HuH-7.5 (cell line): ENCODE measurements around the gene DAZAP1.

Experiments used
- DNase-seq: peaks from one replicate; pipeline ENCODE4 v3.0.0; 2011; ENCODE audit warnings: low spot score

Gene DAZAP1

DNA sequence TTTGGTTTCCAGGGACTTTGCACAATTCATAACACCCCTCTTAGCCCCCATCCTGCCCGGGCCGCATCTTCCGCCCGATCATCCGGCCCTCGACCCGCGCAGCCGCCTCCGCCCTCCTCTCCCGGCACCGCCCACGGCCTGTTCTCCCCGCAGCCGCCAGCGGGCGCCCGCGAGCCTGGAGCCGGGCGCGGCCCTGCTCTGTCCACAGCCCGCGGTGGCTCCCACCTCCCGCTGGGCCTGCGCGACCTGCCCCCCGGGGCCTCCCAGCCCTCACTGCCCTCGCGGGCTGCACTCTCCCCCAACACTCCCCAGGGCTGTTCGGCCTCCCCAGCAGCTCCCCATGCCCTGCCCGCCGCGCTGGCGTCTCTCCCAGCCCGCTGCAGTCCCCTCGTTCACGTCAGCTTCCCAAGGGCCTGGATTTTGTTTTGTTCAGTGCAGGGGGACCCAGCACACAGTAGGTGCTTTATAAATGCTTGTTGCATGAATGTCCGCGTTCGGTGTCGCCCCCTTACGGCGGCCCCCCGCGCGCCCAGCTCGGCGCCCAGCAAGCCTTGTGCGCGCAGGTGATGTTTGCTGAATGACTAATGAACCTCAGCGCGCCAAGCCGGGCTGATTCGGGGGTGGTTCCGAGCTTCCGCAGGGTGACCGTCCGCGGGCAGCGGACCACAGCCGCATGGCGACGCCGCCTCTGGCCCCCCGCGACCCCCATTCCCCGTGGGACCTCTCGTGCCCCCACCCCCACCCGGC, 38.0 kb downstream of the DAZAP1 start:
- DNase-seq, result peak; percentile 99

DNA sequence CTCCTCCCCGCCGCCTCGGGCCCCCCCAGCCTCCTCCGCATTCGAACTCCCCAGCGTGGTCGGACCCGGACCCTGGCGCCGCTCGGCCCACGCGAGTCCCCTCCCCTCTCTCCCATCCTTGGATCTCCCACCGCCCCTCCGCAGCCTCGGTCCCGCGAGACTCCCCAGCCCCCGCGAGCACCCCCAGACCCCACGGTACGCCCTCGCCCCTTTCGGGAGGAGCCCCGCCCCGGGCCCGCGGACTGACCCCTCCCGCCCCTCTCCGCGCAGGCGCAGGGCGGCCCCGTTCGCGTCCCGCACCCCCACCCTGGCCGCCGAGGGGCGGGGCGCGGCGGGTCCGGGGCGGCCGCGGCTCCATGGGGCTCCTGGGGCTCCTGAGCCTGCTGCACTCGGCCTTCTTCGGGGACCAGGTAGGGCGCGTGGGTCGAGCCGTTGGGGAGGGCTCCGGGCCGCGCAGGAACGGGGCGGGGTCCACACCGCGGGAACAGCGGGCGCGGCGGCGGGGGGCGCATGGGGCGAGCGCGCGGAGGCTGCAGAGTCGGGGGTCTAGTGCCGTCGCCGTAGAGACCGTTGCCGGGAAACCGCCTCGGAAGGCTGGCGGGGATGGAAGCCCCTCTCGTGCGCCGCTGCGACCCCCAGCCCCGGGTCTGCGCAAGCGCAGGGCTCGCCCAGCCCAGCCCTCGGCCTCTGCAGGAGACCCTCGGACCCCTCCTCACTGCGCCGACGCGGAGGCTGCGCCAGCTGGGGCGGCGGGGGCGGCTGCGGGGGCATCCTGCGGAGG, 38.7 kb downstream of the DAZAP1 start:
- peak; percentile 97 for DNase-seq

DNA sequence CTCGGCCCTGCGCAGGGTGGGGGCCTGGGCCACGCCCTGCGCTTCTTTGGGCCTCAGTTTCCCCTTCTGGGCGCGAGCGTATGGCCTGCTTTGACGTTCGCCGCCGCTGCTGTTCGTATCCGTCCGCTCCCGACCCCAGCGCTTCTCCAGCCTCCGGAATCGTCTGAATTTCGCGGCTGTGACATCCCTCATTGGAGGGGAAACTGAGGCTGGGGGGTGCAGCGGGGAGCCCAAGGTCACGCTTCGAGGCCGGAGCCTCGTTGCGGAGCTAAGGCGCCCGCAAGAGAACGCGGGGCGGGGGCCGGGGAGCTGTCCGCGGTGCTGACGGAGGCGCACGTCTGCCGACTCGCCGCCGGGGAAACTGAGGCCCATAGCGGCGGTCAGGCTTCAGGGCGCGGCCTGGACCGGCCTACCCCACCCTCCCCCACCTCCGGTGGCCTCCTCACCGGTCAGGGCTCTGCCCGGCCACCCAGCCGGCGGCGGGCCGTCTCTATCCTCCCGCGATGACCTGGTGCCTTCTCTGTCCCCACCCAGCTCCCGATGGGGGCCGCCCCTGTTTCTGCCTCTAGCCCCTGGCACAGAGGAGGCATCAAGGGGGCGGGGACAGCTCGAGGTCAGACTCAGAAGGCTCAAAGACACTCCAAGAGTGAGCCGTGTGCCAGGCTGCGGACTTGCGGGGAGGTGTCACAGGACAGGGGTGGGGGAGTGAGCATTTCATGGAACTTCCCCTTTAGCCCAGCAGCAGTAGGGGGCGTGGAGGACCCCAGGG, 39.5 kb downstream of the DAZAP1 start:
- DNase-seq, result no peak

DNA sequence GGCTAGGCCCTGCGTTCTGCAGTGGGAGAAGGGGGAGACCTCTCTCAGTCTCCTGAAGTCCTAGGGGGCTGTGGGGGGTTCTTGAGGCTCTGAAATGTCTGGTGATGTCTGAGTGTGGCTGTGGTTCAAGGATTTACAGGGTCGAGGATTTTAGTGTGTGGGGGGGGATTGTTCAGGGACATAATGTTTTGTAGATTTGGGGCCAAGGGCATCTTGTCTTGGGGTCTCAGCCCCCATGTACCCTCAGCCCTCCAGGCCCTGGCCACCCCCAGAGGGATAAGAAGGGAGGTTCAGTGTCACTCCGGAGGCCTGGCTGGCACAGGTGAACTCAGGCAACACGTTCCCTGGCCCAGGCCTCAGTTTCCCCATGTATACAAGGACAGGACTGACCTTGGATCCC, 40.1 kb downstream of the DAZAP1 start:
- no peak for DNase-seq

DNA sequence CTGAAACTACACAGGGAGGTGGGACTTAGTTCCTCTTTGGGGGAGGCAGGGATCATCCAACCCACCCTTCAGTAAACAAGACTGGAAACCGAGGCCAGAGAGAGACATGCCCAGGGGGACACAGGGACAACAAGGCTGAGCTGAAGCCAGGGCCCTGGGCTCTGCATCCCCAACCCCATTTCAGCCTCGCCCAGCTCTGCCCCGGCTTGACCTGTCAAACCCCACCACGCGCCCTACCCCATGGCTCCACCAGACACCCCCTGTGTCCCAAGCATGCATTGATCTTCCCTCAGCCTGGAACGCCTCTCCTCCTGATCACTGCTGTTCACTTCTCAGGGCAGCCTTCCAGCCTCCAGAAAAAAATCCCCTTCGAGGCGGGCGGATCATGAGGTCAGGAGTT, 40.6 kb downstream of the DAZAP1 start:
- no peak for DNase-seq

- no peak for DNase-seq
Observed at GRCh38 chr19:1449467-1450442, 42.4 kb downstream of the DAZAP1 start, which contains the start of gene APC2. APC2 (plus strand) TSS chr19:1450121; CDS start chr19:1453002, 2,881 bp downstream.

DNA sequence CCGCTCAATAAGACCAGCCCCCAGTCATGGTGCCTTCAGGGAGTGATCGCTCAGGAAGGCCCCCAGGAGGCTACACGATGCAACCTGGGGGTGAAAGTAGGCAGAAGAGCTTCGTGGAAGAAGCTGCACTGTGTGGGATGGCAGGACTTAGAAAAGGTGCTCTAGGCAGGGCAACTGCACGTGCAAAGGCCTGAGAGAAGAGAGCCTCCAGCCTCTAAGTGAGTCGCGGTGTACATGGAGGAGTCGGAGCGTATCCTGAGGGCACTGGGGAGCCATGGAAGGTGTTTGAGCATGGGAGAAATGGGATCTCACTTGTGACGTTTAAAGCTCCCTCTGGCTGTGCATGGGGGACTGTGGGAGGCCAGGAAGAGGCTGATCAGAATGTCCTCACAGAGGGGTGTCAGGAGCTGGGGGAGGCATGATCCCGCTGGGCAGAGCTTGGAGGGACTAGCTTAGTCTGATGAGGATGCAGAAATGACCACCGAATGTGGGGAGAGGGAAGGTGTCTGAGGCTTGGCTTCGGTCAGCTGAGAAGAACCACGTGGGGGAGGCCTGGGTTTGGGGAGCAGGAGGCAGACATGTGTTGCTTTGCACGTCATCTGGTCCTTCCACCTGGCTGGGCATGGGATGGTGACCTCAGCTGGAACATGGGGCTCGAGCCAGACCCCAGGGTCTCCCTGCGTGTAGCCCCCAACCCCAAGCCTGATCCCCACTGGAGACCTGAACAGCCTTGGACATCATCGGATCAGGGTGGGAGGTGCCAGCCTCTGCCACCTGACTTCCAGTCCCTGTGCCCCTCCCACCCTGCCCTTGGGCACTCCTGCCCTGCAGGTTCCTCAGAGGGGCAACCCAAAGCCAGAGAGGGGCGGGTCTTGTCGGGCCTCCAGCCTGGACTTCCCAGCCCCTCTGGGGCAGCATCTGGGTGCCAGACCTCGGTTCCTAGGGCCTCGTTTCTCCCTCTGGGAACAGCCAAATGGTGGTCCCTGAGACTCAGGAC, 43.6 kb downstream of the DAZAP1 start:
- DNase-seq, result no peak

DNA sequence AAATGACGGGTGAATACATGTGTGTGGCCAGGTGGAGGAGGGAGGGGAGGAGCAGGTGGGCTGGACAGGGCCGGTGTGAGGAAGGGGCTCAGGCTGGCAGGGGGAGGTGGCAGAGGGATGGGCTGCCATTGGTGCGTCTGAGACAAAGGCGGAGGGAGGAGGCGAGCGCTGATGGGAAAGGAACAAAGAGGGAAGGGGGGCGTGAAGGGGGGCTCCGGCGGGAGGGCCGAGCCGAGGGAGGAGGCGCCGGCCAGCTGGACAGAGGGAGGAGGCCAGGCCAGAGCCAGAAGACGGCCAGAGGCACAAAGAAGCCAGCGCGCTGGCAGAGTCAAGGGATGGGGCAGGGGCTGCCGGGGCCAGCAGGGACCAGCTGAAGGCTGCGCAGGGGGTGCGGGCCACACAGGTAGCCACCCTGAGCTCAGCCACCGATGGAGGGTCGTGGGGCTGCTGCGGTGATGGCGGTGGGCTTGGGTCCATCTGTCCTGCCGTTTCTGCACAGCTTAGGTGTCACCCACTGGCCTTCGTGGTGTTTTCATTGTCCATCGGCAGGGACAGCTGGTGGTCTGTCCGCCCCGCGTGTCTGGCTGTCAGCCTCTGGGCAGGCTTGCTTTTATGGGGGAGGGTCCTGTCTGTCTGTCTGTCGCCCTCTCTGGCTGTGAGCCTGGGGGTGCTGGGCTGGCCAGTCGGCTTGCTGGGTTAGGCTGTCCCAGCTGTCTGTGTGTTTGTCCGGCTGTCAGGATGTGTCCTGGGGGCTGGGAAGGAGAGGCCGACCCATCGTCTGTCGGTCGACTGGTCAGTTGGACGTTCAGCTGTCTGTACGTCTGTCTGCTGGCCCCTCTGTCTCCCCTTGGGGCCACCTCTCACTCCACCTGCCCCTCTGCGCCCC, 44.8 kb downstream of the DAZAP1 start:
- no peak for DNase-seq

DNA sequence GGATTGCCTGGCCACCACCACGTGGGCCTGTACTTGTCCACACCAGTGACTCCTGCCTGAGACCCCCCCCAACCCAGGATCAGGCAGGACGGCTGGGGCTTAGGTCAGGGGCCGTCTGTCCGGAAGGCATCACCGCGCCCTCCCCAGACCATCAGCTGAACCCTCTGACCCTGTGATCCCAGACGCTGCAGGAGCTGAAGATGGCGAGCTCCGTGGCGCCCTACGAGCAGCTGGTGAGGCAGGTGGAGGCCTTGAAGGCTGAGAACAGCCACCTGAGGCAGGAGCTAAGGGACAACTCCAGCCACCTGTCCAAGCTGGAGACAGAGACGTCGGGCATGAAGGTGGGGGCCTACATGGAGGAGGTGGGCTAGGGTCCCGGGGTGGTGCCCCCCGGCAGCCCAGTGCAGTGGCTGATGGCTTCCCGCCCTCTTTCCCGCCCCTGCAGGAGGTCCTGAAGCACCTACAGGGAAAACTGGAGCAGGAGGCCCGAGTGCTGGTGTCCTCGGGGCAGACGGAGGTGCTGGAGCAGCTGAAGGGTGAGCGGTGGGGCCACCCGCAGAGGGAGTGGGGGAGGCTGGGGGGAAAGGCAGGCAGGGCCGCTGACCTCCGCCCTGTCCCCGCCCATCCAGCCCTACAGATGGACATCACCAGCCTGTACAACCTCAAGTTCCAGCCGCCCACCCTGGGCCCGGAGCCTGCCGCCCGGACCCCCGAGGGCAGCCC, 45.6 kb downstream of the DAZAP1 start:
- no peak for DNase-seq

DNA sequence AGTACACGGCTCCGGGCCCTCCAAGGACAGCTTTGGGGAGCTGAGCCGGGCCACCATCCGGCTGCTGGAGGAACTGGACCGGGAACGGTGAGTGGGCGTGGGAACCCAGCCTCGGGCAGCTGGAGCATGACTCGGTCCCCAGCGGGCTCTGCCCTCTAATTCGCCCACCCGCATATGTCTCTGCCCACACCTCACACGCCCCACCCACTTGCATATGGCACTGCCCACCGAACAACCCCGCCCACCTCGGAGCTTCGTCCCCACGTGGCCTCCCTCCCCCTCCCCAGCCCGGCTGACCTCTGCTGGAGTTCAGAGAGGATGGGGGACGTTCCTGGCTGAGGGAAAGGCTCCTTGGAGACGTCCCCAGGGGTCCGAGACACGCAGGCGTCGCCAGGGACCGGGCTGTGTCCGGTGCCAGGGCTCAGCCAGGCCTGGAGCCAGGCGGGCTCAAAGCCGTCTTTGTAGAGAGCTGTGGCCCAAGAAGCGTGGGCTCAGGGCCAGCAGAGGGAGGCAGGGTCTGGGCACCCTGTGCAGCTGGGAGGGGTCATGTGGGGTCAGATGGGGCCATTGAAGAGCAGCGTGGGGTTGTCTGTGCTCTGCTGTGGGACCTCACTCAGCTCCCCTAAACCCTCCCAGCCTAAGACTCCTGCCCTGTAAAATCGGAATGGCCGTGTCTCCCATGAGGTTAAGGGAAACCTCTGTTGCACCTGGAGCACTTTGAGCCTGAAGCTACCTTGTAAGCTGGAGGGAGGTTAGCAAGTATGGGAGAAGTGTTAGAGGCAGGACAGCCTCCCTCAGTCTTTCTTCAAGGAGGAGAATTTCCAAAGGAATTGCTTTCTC, 46.4 kb downstream of the DAZAP1 start:
- DNase-seq, result no peak

DNA sequence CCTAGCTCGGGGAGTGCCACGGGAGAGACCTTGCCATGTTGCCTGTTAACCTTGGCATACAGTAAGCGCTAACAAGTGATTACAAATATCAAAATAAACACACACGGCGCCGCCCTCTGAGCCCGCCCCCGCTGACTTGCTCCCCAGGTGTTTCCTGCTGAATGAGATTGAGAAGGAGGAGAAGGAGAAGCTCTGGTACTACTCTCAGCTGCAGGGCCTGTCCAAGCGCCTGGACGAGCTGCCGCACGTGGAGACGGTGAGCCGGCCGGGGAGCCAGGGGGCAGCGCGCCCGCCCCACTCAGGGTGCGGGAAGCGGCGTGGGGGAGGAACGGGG, 47.6 kb downstream of the DAZAP1 start:
- DNase-seq, result no peak

- peak; percentile 77 for DNase-seq
Observed at GRCh38 chr19:1455336-1456120, 48.1 kb downstream of the DAZAP1 start.

- no peak for DNase-seq
Observed at GRCh38 chr19:1456121-1456900, 48.9 kb downstream of the DAZAP1 start.

DNA sequence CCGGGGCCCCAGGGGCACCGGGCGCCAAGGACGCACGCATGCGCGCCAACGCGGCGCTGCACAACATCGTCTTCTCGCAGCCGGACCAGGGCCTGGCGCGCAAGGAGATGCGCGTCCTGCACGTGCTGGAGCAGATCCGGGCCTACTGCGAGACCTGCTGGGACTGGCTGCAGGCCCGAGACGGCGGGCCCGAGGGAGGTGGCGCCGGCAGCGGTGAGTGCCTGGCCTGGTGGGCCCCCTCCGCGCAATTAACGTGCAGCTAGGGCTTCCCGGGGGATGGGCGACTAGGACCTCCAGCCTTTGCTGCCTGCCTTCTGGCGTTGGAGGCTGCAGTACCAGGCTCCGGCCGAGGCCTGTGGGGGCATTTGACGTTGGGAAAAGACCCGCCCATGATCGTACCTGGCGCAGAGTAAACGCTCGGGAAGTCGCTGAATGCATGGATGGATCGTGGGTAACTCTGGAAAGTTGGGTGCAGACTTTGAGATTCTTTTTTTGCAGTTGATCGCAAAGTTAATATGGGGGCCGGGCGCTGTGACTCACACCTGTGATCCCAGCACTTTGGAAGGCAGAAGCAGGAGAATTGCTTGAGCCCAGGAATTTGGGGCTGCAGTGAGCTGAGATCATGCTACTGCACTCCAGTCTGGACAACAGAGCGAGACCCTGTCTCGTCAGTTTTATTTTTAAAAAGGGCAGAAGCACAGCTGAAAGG, 49.8 kb downstream of the DAZAP1 start:
- no peak for DNase-seq

- no peak for DNase-seq
Observed at GRCh38 chr19:1457892-1458291, 50.5 kb downstream of the DAZAP1 start.
